Keratinocyte (primary cell): ENCODE measurements around the gene PKNOX2.

ENCODE experiments used
- CTCF ChIP-seq, 3 experiments: IDR thresholded peaks in 1 of 3; conservative IDR thresholded peaks in 1 of 3; optimal IDR thresholded peaks in 1 of 3; 2 replicates in 2 of 3; 3 replicates in 1 of 3; pipeline versions ENCODE3 to v1.5.1; 2011; ENCODE audit warnings: low read length in 3 of 3, mild to moderate bottlenecking in 3 of 3, moderate library complexity in 2 of 3, control low read depth in 1 of 3, inconsistent platforms in 1 of 3; ENCODE audit not compliant: insufficient read depth in 2 of 3; ENCODE audit errors: extremely low read depth in 1 of 3
- EZH2 ChIP-seq: IDR thresholded peaks from one replicate; pipeline ENCODE4 v1.6.1; 2012; ENCODE audit warnings: inconsistent platforms, mild to moderate bottlenecking, low read length, moderate library complexity

- TF ChIP-seq CTCF (optimal IDR thresholded peaks at IDR 0.05 in 1 of 3, IDR thresholded peaks at IDR 0.05 in 1 of 3, conservative IDR thresholded peaks at IDR 0.05 in 1 of 3; ENCODE audit: extremely low read depth in 1 of 3, insufficient read depth in 2 of 3, low read length in 3 of 3) (no peak), EZH2 (no peak)
Observed at GRCh38 chr11:125263268-125263790, 98.8 kb downstream of the PKNOX2 start.
